Measurements from ENCODE around the gene NEU1.
"Not testable (repeated sequence)": the region's sequence is repeated elsewhere in the genome, so short reads cannot be mapped to it uniquely, and the experiment has no call there.

NEU1 gene

DNA sequence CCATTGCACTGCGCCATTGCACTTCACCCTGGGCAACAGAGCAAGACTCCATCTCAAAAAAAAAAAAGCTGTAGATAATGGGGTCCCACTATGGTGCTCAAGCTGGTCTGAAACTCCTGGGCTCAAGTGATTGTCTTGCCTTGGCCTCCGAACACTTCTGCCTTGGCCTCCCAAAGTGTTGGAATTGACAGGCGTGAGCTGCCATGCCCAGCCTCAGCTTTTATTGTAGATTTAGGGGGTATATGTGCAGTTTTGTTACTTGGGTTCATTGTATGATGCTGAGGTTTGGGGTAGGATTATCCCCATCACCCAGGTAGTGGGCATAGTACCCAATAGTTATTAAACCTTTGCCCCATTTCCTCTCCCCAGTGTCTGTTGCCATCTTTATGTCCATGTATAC is 23.7 kb downstream of the NEU1 start:
- no peak for DNase-seq (ENCODE audit: low spot score)

DNA sequence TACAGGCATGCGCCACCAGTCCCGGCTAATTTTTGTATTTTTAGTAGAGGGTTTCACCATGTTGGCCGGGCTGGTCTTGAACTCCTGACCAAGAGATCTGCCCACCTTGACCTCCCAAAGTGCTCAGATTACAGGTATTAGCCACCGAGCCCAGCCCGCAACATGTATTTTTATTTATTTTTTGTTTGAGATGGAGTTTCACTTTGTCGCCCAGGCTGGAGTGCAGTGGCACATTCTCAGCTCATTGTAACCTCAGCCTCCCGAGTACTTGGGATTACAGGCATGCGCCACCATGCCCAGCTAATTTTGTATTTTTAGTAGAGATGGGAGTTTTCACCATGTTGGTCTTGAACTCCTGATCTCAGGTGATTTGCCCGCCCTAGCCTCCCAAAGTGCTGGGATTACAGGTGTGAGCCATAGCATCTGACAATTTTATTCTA is 24.5 kb downstream of the NEU1 start:
- DNase-seq (ENCODE audit: low spot score): not testable (repeated sequence)

DNA sequence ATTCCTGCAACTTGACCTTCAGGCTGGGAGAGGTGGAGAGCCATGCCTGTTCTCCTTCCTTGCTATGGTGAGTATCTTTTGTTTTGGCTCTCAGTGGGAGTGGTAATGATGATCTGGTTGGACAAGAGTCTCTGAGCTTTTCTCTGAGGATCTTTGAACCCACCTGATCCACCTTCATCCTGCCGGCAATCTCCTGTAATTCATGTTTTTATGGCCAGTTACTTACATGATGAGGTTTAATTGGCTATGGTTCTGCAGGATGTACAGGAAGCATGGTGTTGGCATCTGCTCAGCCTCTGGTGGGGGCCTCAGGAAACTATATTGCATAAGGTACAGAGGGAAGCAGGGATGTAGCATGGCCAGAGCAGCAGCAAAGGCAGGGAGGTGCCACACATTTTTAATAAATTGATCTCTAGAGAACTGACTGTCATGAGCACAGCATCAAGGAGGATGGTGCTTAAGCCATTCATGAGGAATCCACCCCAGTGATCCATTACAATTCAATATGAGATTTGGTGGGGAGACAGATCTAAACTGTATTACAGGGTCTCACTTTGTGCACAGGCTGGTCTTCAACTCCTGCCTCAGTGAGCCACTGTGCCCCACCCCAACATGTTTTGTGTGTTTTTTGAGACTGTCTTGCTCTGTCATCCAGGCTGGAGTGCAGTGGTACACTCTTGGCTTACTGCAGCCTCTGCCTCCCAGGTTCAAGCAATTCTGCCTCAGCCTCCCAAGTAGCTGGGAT is 25.1 kb downstream of the NEU1 start:
- no peak for DNase-seq (ENCODE audit: low spot score)

- DNase-seq (ENCODE audit: low spot score): no peak
These were observed 25.9 kb downstream of the NEU1 start for GRCh38 chr6:31836474-31837368.

DNA sequence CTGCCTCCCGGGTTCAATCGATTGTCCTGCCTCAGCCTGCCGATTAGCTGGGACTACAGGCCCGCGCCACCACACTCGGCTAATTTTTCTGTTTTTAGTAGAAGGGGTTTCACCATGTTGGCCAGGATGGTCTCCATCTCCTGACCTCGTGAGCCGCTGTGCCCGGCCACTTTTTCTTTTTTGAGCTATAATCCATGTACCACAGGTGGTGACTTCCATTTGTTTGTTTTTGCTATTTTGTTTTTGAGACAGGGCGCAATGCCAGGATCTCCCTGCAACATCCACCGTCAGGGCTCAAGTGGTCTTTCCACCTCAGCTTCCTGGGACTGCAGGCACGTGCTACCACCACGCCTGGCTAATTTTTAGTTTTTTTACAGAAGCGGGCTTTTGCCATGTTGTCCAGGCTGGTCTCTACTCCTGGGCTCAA is 26.6 kb downstream of the NEU1 start:
- no peak for DNase-seq (ENCODE audit: low spot score)

DNA sequence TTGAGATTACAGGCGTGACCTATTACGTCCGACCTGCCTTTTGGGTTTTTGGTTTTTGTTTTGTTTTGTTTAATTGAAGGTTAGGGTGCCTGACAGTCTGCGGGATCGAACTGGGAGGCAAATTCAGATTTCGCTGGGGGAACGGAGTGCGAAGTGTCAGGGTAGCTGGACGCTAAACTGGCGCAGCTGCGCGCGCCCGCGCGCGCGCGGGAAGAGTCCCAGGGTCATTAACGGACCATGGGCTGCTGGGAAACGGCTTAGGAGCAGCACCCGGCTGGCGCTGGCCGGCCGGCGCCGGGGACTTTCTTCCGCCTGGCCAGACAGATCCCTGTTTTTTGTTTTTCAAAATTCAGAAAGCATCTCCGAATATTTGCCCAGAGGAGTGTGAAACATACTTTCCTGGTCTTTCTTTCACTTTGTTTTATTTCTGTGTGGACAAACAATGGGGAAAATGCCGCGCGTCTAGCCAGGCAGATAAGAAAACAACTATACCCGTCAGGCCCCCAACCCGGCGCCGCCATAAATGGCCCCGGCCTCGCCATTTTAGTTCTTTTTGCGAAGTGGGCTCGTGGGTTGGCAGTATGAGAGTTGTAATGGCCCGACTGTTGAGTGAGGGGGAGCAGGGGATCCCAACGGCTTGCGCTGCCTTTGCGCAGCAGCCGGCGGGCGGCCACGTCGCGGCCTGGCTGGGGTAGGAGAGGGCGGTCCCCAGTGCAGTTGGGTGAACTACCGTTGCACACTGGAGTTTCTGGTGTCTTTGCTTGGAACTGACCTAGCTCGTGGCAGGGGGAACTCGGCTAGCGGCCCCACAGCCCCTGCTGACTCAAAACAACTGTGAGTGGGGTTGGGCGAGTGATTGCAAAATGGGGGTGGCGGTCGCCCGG is 28.0 kb downstream of the NEU1 start:
- peak; percentile 90 for DNase-seq (ENCODE audit: low spot score)

DNA sequence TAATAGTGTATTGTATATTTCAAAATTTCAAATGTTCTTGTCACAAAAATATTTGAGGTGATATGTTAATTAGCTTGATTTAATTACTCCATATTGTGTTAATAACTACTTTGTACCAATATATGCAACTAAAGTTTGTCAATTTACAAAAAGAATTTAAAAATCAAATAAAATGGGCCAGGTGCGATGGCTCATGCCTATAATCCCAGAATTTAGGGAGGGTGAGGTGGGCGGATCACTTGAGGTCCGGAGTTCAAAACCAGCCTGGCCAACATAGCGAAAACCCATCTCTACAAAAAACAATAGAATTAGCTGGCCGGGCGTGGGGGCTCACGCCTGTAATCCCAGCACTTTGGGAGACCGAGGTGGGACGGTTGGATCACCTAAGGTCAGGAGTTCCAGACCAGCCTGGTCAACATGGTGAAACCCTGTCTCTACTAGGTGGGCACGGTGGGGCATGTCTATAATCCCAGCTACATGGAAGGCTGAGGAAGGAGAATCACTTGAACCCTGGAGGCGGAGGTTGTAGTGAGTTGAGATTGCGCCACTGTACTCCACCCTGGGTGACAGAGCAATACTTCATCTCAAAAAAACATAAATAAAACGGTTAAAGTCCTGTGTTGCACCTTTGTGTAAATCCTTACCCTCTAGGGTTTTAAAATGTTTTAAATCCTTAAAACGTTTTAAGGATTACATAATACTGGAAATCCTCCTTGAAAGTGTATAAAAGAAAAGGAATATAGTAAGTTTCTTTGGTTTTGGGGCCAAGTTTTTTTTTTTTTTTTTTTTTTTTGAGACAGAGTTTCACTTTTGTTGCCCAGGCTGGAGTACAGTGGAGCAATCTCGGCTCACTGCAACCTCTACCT is 31.0 kb downstream of the NEU1 start:
- DNase-seq (ENCODE audit: low spot score): no peak

GRCh38 chr6:31830886-31831335 is 31.7 kb downstream of the NEU1 start:
- DNase-seq (ENCODE audit: low spot score): no peak

DNA sequence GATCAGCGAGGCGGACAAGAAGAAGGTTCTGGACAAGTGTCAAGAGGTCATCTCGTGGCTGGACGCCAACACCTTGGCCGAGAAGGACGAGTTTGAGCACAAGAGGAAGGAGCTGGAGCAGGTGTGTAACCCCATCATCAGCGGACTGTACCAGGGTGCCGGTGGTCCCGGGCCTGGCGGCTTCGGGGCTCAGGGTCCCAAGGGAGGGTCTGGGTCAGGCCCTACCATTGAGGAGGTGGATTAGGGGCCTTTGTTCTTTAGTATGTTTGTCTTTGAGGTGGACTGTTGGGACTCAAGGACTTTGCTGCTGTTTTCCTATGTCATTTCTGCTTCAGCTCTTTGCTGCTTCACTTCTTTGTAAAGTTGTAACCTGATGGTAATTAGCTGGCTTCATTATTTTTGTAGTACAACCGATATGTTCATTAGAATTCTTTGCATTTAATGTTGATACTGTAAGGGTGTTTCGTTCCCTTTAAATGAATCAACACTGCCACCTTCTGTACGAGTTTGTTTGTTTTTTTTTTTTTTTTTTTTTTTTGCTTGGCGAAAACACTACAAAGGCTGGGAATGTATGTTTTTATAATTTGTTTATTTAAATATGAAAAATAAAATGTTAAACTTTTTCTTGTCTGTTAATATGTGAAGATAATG is 32.9 kb downstream of the NEU1 start:
- DNase-seq (ENCODE audit: low spot score): peak; percentile 66

GRCh38 chr6:31827286-31828079 is 35.1 kb downstream of the NEU1 start, which contains the start of gene HSPA1B:
Gene HSPA1B, plus strand, starts transcription at chr6:31827738. Its CDS starts 213 bp downstream, at chr6:31827951.
- DNase-seq (ENCODE audit: low spot score): peak; percentile 98

DNA sequence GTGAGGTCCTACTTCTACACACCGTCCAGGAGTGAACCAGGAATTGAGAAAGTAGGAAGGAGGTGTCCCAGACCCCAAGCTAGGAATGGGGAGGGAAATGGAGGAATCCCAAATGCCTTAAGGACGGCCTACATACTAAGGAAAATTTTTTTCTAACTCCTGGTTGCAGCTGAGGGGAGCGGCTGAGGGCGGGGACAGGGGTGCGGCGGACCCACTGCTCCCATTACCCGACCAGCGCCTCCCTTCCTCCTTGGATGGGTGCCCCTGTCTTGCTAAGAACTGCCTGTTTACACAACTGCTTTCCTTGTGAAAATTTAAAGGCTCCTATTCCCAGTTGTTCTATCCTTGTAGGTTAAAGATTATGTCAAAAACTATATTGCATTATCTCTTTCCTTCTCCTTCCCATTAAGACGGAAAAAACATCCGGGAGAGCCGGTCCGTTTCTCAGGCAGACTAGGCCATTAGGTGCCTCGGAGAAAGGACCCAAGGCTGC is 35.8 kb downstream of the NEU1 start:
- DNase-seq (ENCODE audit: low spot score): no peak

DNA sequence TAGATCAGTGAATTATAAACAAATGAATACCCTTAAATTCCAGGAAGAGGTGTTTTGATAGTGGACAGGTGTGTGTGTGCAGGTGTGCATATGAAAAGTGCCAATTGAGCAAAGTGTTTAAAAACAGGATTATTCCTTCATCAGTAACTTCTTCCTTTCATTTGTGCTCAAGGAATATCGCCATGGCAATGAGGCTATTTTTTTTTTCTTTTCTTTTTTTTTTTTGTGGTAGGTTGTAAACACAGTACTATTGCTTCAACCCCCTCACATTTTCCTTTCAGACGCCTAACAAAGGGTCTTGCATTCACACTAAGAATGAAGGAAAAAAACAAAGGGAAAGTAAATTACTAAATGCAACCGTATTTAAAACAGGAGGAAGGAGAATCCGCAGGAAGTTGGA is 37.1 kb downstream of the NEU1 start:
- DNase-seq (ENCODE audit: low spot score): no peak

DNA sequence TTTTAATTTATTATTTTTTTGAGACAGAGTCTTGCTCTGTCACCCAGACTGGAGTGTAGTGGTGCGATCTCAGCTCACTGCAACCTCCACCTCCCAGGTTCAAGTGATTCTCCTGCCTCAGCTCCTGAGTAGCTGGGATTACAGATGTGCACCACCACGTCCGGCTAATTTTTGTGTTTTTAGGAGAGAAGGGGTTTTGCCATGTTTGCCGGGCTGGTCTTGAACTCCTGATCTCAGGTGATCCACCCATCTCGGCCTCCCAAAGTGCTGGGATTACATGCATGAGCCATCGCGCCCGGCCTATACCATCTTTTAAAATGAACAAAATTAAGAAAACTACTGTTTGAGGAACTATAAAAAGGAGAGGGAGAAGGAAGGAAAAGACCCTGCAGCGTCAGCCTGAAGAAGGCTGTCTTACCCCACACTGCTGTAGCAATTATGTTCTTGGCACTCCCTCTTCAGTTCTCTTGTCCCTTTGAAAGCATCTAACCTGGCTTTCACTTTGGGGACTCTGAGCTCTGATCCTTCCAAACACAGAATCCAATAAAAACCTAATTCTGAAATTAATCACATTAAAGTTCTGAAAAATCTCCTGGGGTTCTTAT is 38.9 kb downstream of the NEU1 start:
- not testable (repeated sequence) for DNase-seq (ENCODE audit: low spot score)

- peak; percentile 82 for DNase-seq (ENCODE audit: low spot score)
These were observed 40.4 kb downstream of the NEU1 start for GRCh38 chr6:31822036-31822821.

DNA sequence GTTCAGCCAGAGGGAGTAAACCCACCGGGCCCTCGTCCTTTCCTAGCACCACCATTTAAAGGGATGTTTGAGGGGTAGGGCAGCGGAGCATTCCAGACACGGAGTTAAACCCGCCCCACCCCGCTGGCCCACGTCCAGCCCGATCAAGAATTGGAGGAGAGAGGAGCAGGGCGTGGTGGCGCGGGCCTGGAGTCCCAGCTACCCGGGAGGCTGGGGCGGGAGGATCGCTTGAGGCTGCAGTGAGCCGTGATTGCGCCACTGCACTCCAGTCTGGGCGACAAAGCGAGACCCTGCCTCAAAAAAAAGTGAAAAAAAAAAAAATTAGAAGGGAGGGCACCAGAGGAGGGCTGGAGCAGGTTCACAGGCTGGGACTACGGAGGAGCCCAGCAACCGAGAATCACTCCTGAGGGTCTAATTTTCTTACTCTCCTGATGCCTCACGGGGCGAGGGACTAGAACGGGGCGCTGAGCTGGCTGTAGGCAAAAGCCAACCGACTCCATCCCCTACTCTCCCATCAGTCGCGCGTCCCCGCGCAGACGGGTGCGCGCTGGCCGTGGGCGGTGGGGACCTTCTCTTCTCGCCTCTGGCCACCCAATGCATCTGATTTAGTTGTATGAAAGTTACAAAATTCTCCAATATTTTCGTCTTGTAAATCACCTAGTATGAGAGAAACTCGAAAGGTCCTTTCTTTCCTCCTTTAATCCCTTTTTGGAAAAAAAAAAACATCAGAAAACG is 41.2 kb downstream of the NEU1 start:
- peak; percentile 70 for DNase-seq (ENCODE audit: low spot score)

DNA sequence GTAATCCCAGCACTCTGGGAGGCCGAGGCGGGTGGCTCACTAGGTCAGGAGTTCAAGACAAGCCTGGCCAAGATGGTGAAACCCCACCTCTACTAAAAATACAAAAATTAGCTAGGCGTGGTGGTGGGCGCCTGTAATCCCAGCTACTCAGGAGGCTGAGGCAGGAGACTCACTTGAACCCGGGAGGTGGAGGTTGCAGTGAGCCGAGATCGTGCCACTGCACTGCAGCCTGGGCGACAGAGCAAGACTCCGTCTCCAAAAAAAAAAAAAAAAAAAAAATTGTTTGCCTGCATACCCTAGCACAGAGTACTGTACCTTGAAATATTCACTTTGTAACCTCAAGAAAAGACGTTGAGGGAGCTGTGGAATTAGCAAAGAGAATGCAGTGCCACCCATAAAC is 42.2 kb downstream of the NEU1 start:
- DNase-seq (ENCODE audit: low spot score): not testable (repeated sequence)

DNA sequence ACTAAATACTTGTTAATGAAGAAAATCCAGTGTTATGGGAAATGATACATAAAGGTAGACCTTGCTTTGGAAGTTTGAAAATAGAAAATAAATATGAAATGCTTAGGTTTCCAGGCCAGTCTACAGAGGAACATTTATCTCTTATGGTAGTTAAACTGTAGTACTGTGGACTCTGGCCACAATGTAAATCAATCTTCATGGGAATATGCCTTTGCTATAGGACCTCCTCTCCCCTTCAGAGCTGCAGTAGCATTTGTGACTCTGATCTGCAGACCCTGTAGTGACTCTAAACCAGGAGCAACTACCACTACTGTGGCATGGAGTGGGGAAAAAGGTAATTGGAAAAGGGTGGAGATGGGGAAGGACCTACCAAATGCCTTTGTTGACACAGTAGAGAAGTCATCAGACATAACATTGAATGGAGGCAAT is 42.7 kb downstream of the NEU1 start:
- DNase-seq (ENCODE audit: low spot score): no peak
